AG04449 (cell line): ENCODE data around the gene JAKMIP2.

ENCODE experiments used
- CTCF ChIA-PET: fragments of 350-600 bp; formaldehyde crosslinking; extraction: SDS; loops from one replicate; lab custom pipeline; 2021; ENCODE audit warnings: antibody characterized with exemption; lab: Yijun Ruan, JAX
- POLR2A ChIA-PET: fragments of 400-600, 350-600 bp; formaldehyde crosslinking; extraction: SDS; loops from one replicate; lab custom pipeline; 2020; ENCODE audit warnings: antibody characterized with exemption, inconsistent platforms; lab: Yijun Ruan, JAX
- DNase-seq: peaks from one replicate; pipeline ENCODE4 v3.0.0-alpha.2; 2010; ENCODE audit warnings: low read depth, low spot score
- H3K4me3 ChIP-seq: 2 replicates; pipeline ENCODE4 v1.5.1; 2011; ENCODE audit warnings: low read depth, mild to moderate bottlenecking, control low read depth, low read length
- CTCF ChIP-seq: IDR thresholded peaks from one replicate; pipeline ENCODE4 v1.5.1; 2011; ENCODE audit warnings: mild to moderate bottlenecking, moderate library complexity, low read length, control low read depth, inconsistent platforms; ENCODE audit not compliant: insufficient read depth; ENCODE audit errors: missing control alignments

The JAKMIP2 gene

GRCh38 chr5:147751156-147751830 is 31.2 kb downstream of the JAKMIP2 start:
- ChIA-PET POLR2A (no interaction called here), CTCF (no interaction called here)
- DNase-seq, result no peak
- no peak overlapping the region for H3K4me3 ChIP-seq
- TF ChIP-seq CTCF, result no peak

- no peak overlapping the region for H3K4me3 ChIP-seq
- DNase-seq, result no peak
- TF ChIP-seq CTCF, result no peak
- ChIA-PET POLR2A (no interaction called here), CTCF (no interaction called here)
Measured at GRCh38 chr5:147750065-147750464, 32.5 kb downstream of the JAKMIP2 start.

GRCh38 chr5:147748590-147748989 is 33.9 kb downstream of the JAKMIP2 start:
- CTCF ChIA-PET, result interaction anchor here (0.6 kb wide), 1 partner anchor 121 kb away, joined by 3 read pairs; no protein-coding TSS in a partner anchor
- DNase-seq, result no peak
- POLR2A ChIA-PET, result no interaction called here
- H3K4me3 ChIP-seq, result no peak overlapping the region
- no peak for TF ChIP-seq CTCF

GRCh38 chr5:147746986-147747385 is 35.5 kb downstream of the JAKMIP2 start:
- no peak overlapping the region for H3K4me3 ChIP-seq
- no peak for DNase-seq
- TF ChIP-seq CTCF, result no peak
- ChIA-PET CTCF (no interaction called here), POLR2A (no interaction called here)

- DNase-seq, result no peak
- no peak overlapping the region for H3K4me3 ChIP-seq
- POLR2A ChIA-PET, result no interaction called here
- TF ChIP-seq CTCF, result no peak
- CTCF ChIA-PET, result no interaction called here
Measured at GRCh38 chr5:147743678-147744374, 38.7 kb downstream of the JAKMIP2 start.

- ChIA-PET CTCF (no interaction called here), POLR2A (no interaction called here)
- no peak overlapping the region for H3K4me3 ChIP-seq
- TF ChIP-seq CTCF, result no peak
- no peak for DNase-seq
Measured at GRCh38 chr5:147743012-147743411, 39.5 kb downstream of the JAKMIP2 start.
